GM23248 (cell line): ENCODE data around the gene CLDN14. TPM values are rescaled to one million over a fixed set of nuclear protein-coding genes. Genes with fewer than 3 reads are reported as not detected.

Experiments
- DNase-seq: peaks from one replicate; pipeline ENCODE4 v3.0.0-alpha.2; 2015
- H2AFZ ChIP-seq: fragments of 200-600 bp; sonication (generic); 2 replicates; pipeline ENCODE4 v1.6.1; 2016; ENCODE audit warnings: antibody characterized with exemption
- H3F3A ChIP-seq: fragments of 200-600 bp; sonication (generic); 2 replicates; pipeline ENCODE4 v1.6.1; 2016; ENCODE audit warnings: mild to moderate bottlenecking, antibody characterized with exemption, mixed run types; ENCODE audit not compliant: insufficient read depth
- H3K27ac ChIP-seq: fragments of 200-600 bp; sonication (generic); 2 replicates; pipeline ENCODE4 v1.5.1; 2016; ENCODE audit warnings: mild to moderate bottlenecking
- H3K27me3 ChIP-seq: fragments of 200-600 bp; sonication (generic); replicated peaks from 2 replicates; pipeline ENCODE4 v1.6.1; 2016; ENCODE audit warnings: mild to moderate bottlenecking; ENCODE audit not compliant: insufficient read depth
- H3K36me3 ChIP-seq: fragments of 200-600 bp; sonication (generic); 2 replicates; pipeline ENCODE4 v1.6.1; 2016; ENCODE audit warnings: low read depth, mild to moderate bottlenecking
- H3K4me1 ChIP-seq: fragments of 200-600 bp; sonication (generic); 2 replicates; pipeline ENCODE4 v1.6.1; 2016; ENCODE audit warnings: mild to moderate bottlenecking; ENCODE audit not compliant: insufficient read depth
- H3K4me2 ChIP-seq: fragments of 200-600 bp; sonication (generic); one replicate; pipeline ENCODE4 v1.6.1; 2016; ENCODE audit warnings: mild to moderate bottlenecking; ENCODE audit not compliant: unreplicated experiment
- H3K4me3 ChIP-seq: fragments of 200-600 bp; sonication (generic); 2 replicates; pipeline ENCODE4 v1.5.1; 2016; ENCODE audit warnings: mild to moderate bottlenecking
- H3K79me2 ChIP-seq: fragments of 200-600 bp; sonication (generic); 2 replicates; pipeline ENCODE4 v1.6.1; 2016; ENCODE audit warnings: mild to moderate bottlenecking; ENCODE audit not compliant: insufficient read depth
- H3K9ac ChIP-seq: fragments of 200-600 bp; sonication (generic); 2 replicates; pipeline ENCODE4 v1.6.1; 2016; ENCODE audit warnings: mild to moderate bottlenecking
- H3K9me2 ChIP-seq: fragments of 200-600 bp; sonication (generic); 2 replicates; pipeline ENCODE4 v1.6.1; 2016; ENCODE audit warnings: mixed run types, mild to moderate bottlenecking, moderate library complexity; ENCODE audit not compliant: insufficient read depth
- H3K9me3 ChIP-seq: fragments of 200-600 bp; sonication (generic); one replicate; pipeline ENCODE4 v1.6.1; 2017; ENCODE audit warnings: low read depth
- H4K20me1 ChIP-seq: fragments of 200-600 bp; sonication (generic); 2 replicates; pipeline ENCODE4 v1.6.0; 2016; ENCODE audit not compliant: insufficient read depth
- EZH2 ChIP-seq: fragments of 200-600 bp; sonication (generic); IDR thresholded peaks from 2 replicates; pipeline ENCODE4 v1.6.1; 2018; ENCODE audit warnings: antibody characterized with exemption, mild to moderate bottlenecking; ENCODE audit not compliant: insufficient read depth, poor library complexity, severe bottlenecking
- EZH2phosphoT487 ChIP-seq: fragments of 200-600 bp; sonication (generic); IDR thresholded peaks from 2 replicates; pipeline ENCODE4 v1.6.1; 2018; ENCODE audit warnings: antibody characterized with exemption, moderate library complexity, mild to moderate bottlenecking, low read depth; ENCODE audit not compliant: insufficient read depth
- WGBS, 2 experiments: methylation state at CpG; one replicate each; pipeline ENCODE4 v1.1.6; 2015 to 2017; ENCODE audit warnings: low lambda C conversion rate in 2 of 2, low coverage in 1 of 2; ENCODE audit errors: missing lambda C conversion rate in 2 of 2; 5-methylcytosine and 5-hydroxymethylcytosine counted together
- in situ Hi-C: fragments of 300-500 bp; cut with MboI; formaldehyde crosslinking; loops from 2 replicates; pipeline ENCODE4 v1.15.0; 2020
- polyA plus RNA-seq: library from polyadenylated mRNA; unstranded; fragments of >200 nt; fragmentation: Nextera tagmentation; extraction: Ambion mirVana; gene quantifications from 2 replicates; pipeline ENCODE4 v1.2.1, GENCODE V29; 2016
- total RNA-seq: library from RNA; depleted of rRNA; stranded (reverse); fragments of >200 nt; shearing (Covaris generic); gene quantifications from 2 replicates; pipeline ENCODE4 v1.2.3, GENCODE V29; 2014

CLDN14 gene
- total and polyA plus RNA-seq, 2 experiments from 2014 or later: not detected

GRCh38 chr21:36451506-36451905, 28.4 kb downstream of the CLDN14 start:
- Histone ChIP-seq H4K20me1 (no peaks in the 10 kb centered on the region), H3K4me1 (peaks cover 9% of the 10 kb centered on the region), H3K4me3 (no peak overlapping the region), H3K4me2 (no peak overlapping the region), H3K36me3 (no peaks in the 10 kb centered on the region), H3K9ac (no peak overlapping the region), H3F3A (0 out of 2 replicates have a peak, but pooled peaks cover 3% of the 10 kb centered on the region), H3K79me2 (no peaks in the 10 kb centered on the region), H3K27me3 (no peaks in the 10 kb centered on the region), H2AFZ (no peak overlapping the region), H3K27ac (no peak overlapping the region), H3K9me3 (no peaks in the 10 kb centered on the region), H3K9me2 (no peaks in the 10 kb centered on the region)
- no peak for DNase-seq
- no peak for TF ChIP-seq EZH2phosphoT487
- no peak for TF ChIP-seq EZH2
- WGBS, 2 experiments: 95 to 97% methylated on average over 8 of the region's 8 CpGs
- in situ Hi-C loops: no loop called here

GRCh38 chr21:36450511-36450910, 29.4 kb downstream of the CLDN14 start:
- peaks cover 9% of the 10 kb centered on the region for H3K4me1 ChIP-seq
- TF ChIP-seq EZH2phosphoT487 (no peak), EZH2 (no peak)
- no peak overlapping the region; the same call in 1 of the 2 replicates for H2AFZ ChIP-seq
- H3K27ac ChIP-seq: peak overlapping the region; percentile 55
- H3K36me3 ChIP-seq: no peaks in the 10 kb centered on the region
- H3K4me3 ChIP-seq: no peak overlapping the region
- no peaks in the 10 kb centered on the region for H3K9me3 ChIP-seq
- no peaks in the 10 kb centered on the region for H3K79me2 ChIP-seq
- no peak overlapping the region for H3K4me2 ChIP-seq
- 26% methylated on average over 2 of the region's 2 CpGs for WGBS, 2 experiments
- H3K9ac ChIP-seq: peak overlapping the region; percentile 16; the same call in 1 of the 2 replicates
- no peaks in the 10 kb centered on the region for H3K27me3 ChIP-seq
- H3K9me2 ChIP-seq: no peaks in the 10 kb centered on the region
- 0 out of 2 replicates have a peak, but pooled peaks cover 3% of the 10 kb centered on the region for H3F3A ChIP-seq
- no peaks in the 10 kb centered on the region for H4K20me1 ChIP-seq
- DNase-seq: peak; percentile 82
- in situ Hi-C loops: no loop called here

DNA sequence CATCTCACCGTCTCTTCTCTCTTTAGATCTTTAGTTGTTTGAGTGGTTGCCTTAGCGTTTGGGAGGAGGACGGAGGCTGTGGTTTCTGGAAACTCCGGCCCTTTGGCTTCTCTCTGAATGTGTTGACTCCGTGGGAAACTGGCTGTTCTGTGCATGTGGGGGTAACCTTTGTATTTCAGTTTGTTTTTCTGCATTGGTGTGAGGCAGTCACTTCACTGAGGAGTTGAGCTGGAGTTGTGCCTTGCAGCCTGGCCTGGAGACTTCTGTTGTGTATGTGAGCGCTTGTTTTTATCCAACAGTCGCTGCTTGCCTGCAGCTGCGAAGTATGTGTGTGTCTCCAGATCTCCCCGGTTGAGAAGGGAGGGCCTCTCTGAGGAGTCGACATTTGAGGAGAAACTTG, 33.6 kb downstream of the CLDN14 start:
- Histone ChIP-seq H3K36me3 (no peaks in the 10 kb centered on the region), H3K9me3 (no peaks in the 10 kb centered on the region), H3K9me2 (no peaks in the 10 kb centered on the region), H3K79me2 (no peaks in the 10 kb centered on the region), H4K20me1 (no peaks in the 10 kb centered on the region), H3K27me3 (no peaks in the 10 kb centered on the region), H3K4me3 (no peak overlapping the region), H3K4me2 (no peak overlapping the region), H2AFZ (peak overlapping the region; percentile 14; the same call in 1 of the 2 replicates), H3K27ac (no peak overlapping the region), H3K4me1 (peaks cover 9% of the 10 kb centered on the region), H3F3A (0 out of 2 replicates have a peak, but pooled peaks cover 3% of the 10 kb centered on the region), H3K9ac (no peak overlapping the region)
- in situ Hi-C loops: no loop called here
- WGBS, 2 experiments: 54 to 58% methylated on average over 10 of the region's 10 CpGs
- no peak for DNase-seq
- TF ChIP-seq EZH2: no peak
- no peak for TF ChIP-seq EZH2phosphoT487

DNA sequence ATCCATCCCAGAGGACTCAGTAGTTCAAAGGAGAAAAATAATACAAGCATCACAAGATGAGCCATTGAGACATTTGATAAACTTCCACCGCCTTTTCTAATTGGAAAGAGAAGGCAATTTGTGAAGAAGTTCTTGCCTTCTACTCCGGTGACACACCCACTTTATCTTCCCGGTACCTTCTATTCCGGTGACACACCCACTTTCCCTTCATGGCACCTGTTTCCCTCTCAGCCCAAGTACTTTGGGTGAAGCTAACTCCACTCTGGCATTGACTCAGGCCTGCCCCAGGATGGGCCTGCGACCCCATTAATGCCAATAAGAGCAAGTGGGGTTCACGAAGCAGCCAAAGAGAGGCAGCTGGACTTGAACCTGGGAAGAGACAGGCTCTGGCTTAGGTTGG, 38.2 kb downstream of the CLDN14 start:
- no peaks in the 10 kb centered on the region for H3K36me3 ChIP-seq
- WGBS, 2 experiments: 93 to 94% methylated on average over 6 of the region's 6 CpGs

GRCh38 chr21:36437745-36438128, 42.2 kb downstream of the CLDN14 start:
- no peaks in the 10 kb centered on the region for H3K36me3 ChIP-seq
- no peaks in the 10 kb centered on the region for H3K9me3 ChIP-seq
- H3K79me2 ChIP-seq: no peaks in the 10 kb centered on the region
- no peak overlapping the region for H3K4me3 ChIP-seq
- WGBS, 2 experiments: 20 to 30% methylated on average over 6 of the region's 6 CpGs
- peak overlapping the region; percentile 22 for H3K4me2 ChIP-seq
- TF ChIP-seq EZH2: no peak
- no peak for TF ChIP-seq EZH2phosphoT487
- no peaks in the 10 kb centered on the region for H4K20me1 ChIP-seq
- H3K9ac ChIP-seq: no peak overlapping the region
- peaks cover 15% of the 10 kb centered on the region for H3F3A ChIP-seq
- in situ Hi-C loops: no loop called here
- DNase-seq: peak; percentile 87
- no peaks in the 10 kb centered on the region for H3K27me3 ChIP-seq
- H3K9me2 ChIP-seq: no peaks in the 10 kb centered on the region
- H3K4me1 ChIP-seq: peaks cover 19% of the 10 kb centered on the region
- peak overlapping the region; percentile 38; the same call in 1 of the 2 replicates for H3K27ac ChIP-seq
- H2AFZ ChIP-seq: no peak overlapping the region

More for the DNA sequence above, 38.2 kb downstream of the CLDN14 start:
- H3F3A ChIP-seq: peaks cover 15% of the 10 kb centered on the region
- H3K4me3 ChIP-seq: no peak overlapping the region
- in situ Hi-C loops: no loop called here
- H4K20me1 ChIP-seq: no peaks in the 10 kb centered on the region
- no peaks in the 10 kb centered on the region for H3K9me2 ChIP-seq
- no peaks in the 10 kb centered on the region for H3K9me3 ChIP-seq
- no peak overlapping the region for H2AFZ ChIP-seq
- H3K9ac ChIP-seq: no peak overlapping the region
- TF ChIP-seq EZH2phosphoT487 (no peak), EZH2 (no peak)
- no peaks in the 10 kb centered on the region for H3K79me2 ChIP-seq
- peaks cover 16% of the 10 kb centered on the region for H3K4me1 ChIP-seq
- no peak overlapping the region for H3K27ac ChIP-seq
- no peak overlapping the region for H3K4me2 ChIP-seq
- no peaks in the 10 kb centered on the region for H3K27me3 ChIP-seq
- DNase-seq: no peak
